Breast epithelium (tissue), 4 donors: ENCODE results near the gene LIPC. TPM values are rescaled to one million over a fixed set of nuclear protein-coding genes. Genes with fewer than 3 reads are reported as not detected.

Source experiments
- DNase-seq, 2 donors: peaks; one replicate each; pipeline ENCODE4 v3.0.0-alpha.2; 2019; ENCODE audit warnings: low spot score in 2 of 2
- H3K27ac ChIP-seq, 2 donors: fragments of 200-600 bp; sonication (generic) in 1 of 2; one replicate each; pipeline ENCODE4 v1.5.1; 2016 to 2019; ENCODE audit warnings: mild to moderate bottlenecking in 1 of 2
- H3K27me3 ChIP-seq, 2 donors: fragments of 200-600 bp; sonication (generic) in 1 of 2; one replicate each; pipeline versions ENCODE4 v1.5.1 to v1.6.0; 2017 to 2019; ENCODE audit warnings: control low read depth in 1 of 2, mild to moderate bottlenecking in 1 of 2
- H3K36me3 ChIP-seq: fragments of 200-600 bp; one replicate; pipeline ENCODE4 v1.5.1; 2019
- H3K4me1 ChIP-seq, 2 donors: fragments of 200-600 bp; sonication (generic); one replicate each; pipeline ENCODE4 v1.5.1; 2016 to 2019; ENCODE audit warnings: control low read depth in 1 of 2
- H3K4me3 ChIP-seq, 3 donors: fragments of 200-600 bp; sonication (generic); 1 replicate in 2 of 3; 2 replicates in 1 of 3; pipeline ENCODE4 v1.5.1; 2016 to 2019; ENCODE audit warnings: mild to moderate bottlenecking in 3 of 3, moderate library complexity in 2 of 3
- H3K9me3 ChIP-seq, 2 donors: fragments of 200-600 bp; sonication (generic) in 1 of 2; one replicate each; pipeline ENCODE4 v1.5.1; 2016 to 2019; ENCODE audit warnings: control low read depth in 1 of 2
- POLR2A ChIP-seq: fragments of 450-650 bp; IDR thresholded peaks from one replicate; pipeline ENCODE4 v1.6.1; 2016; ENCODE audit warnings: antibody characterized with exemption, mild to moderate bottlenecking, moderate library complexity
- POLR2AphosphoS5 ChIP-seq, 3 donors: sonication (generic); formaldehyde crosslinking; IDR thresholded peaks; one replicate each; pipeline ENCODE4 v1.6.1; 2017; ENCODE audit warnings: antibody characterized with exemption in 3 of 3
- intact Hi-C: fragments of 100-400 bp; cut with DNase I; formaldehyde crosslinking; loops from one replicate; pipeline ENCODE4 v1.15.1; 2023; ENCODE audit warnings: low total_unique reads
- total RNA-seq, 3 donors: library from RNA; depleted of rRNA; stranded (reverse); fragments of >200 nt; gene quantifications; one replicate each; pipeline ENCODE4 v1.1.0, GENCODE V29; 2016
- TF ChIP-seq, protein P1 (sequence below), 3 donors: fragments of 450-650 bp; IDR thresholded peaks; one replicate each; pipeline ENCODE4 v1.5.1; 2016 to 2017; ENCODE audit warnings: antibody characterized with exemption in 3 of 3, mild to moderate bottlenecking in 3 of 3, moderate library complexity in 3 of 3

The LIPC gene
- total RNA-seq, 3 donors from 2014 or later: 0.15 to 0.80 TPM; not detected in 1

DNA sequence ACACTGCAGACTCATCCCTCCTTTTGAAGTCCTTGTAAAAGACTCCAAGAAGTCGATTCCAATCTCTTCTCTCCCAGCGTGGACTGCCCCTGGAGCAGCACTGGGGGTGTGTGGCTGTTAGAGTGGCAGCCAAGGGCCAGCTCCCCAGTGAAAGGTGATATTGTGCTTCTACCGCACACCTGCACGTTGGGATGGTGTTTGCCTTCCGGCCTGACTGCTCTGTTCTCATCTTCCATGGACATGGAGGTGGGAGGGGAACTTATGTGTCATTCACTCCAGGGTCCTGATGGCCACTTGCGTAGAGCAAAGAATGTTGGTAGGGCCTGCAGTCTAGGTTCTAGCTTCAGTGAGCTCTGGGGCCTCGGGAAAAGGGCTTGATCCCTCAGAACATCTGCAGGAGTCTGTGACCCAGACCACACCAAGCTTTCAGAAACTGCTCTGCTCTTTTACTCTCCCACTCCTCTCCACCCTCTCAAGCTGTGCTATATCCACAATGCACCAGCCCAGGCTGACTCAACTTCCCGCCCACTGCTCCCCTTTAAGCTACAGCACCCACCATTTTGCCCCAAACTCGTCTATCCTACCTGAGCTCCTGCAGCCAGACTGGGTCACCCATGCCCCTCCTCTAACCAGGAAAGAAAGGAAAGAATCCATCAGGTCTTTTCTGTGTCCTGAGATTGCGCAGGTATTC, 31.3 kb downstream of the LIPC start:
- no peaks in the 10 kb centered on the region for H3K9me3 ChIP-seq
- intact Hi-C loops: no loop called here
- DNase-seq: no peak
- H3K36me3 ChIP-seq: no peaks in the 10 kb centered on the region
- no peaks in the 10 kb centered on the region for H3K27me3 ChIP-seq
- no peaks in the 10 kb centered on the region for H3K4me1 ChIP-seq
- TF ChIP-seq POLR2A (no peak), POLR2AphosphoS5 (IDR thresholded peaks at IDR 0.05) (no peak)
- TF ChIP-seq, protein P1, sequence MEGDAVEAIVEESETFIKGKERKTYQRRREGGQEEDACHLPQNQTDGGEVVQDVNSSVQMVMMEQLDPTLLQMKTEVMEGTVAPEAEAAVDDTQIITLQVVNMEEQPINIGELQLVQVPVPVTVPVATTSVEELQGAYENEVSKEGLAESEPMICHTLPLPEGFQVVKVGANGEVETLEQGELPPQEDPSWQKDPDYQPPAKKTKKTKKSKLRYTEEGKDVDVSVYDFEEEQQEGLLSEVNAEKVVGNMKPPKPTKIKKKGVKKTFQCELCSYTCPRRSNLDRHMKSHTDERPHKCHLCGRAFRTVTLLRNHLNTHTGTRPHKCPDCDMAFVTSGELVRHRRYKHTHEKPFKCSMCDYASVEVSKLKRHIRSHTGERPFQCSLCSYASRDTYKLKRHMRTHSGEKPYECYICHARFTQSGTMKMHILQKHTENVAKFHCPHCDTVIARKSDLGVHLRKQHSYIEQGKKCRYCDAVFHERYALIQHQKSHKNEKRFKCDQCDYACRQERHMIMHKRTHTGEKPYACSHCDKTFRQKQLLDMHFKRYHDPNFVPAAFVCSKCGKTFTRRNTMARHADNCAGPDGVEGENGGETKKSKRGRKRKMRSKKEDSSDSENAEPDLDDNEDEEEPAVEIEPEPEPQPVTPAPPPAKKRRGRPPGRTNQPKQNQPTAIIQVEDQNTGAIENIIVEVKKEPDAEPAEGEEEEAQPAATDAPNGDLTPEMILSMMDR (IDR thresholded peaks at IDR 0.05): no peak
- H3K27ac ChIP-seq: peak overlapping the region in 1 of 2 donors; percentile 33
- H3K4me3 ChIP-seq: no peak overlapping the region

DNA sequence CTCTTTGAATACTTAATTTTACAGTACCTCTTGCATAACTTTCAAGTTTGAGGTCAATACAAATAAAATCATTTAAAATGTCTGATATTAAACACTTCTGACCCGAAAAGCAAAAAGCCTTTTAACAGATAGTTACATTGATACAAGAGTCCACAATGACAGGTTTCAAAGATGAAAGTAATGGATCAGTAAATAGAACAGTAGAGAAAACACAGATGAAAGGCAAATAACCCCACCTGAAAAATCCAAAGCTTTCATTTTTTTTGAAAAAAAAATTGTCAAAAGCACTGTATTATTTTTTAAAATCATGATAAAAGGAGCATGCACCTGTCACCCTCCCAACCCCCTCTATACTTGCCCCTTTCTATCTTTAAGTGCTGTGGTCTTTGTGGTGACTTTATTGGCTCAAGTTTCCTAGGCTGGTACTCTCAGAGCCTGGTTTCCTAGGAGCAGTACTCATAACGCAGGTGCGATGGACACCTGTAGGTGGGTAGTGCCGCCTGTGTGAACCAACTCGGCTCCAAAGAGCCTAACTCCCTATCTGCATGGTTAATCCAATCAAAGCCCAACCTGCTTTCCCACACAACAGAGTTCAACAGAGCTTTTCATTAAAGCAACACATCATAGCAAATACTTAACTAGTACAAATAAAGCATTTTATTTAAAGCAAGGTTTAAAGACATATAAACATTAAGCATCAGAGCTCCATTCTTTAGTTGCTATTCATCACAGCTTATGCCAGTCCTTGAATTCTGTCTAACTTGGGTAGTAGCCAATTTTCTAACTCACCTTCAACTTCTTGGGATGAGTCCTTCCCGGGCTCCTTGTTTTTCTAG, 32.2 kb downstream of the LIPC start:
- H3K4me1 ChIP-seq: no peaks in the 10 kb centered on the region
- no peak for TF ChIP-seq POLR2AphosphoS5 (IDR thresholded peaks at IDR 0.05)
- TF ChIP-seq, protein P1 (IDR thresholded peaks at IDR 0.05): no peak
- no peak for TF ChIP-seq POLR2A
- H3K36me3 ChIP-seq: no peaks in the 10 kb centered on the region
- H3K27ac ChIP-seq: no peak overlapping the region
- intact Hi-C loops: no loop called here
- H3K9me3 ChIP-seq: no peaks in the 10 kb centered on the region
- H3K27me3 ChIP-seq: no peaks in the 10 kb centered on the region
- no peak for DNase-seq
- H3K4me3 ChIP-seq: no peak overlapping the region

DNA sequence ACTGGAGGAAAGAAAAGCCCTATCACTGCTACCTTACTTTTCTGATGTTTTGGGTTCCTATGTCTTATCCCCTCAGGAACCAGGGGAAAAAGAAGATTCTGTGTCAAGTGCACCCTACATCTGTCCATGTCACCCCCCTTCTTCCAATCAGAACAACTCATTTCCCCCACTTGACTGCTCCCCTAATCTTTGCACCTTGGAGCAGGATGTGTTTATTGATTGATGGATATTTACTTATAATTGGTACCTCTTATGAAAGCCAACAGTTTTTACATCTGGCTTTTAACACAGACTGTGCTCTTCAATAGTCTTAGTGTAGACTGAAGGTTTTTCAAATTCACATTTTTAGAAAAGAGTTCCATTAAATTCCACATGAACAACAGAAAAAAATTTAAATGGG, 33.3 kb downstream of the LIPC start:
- intact Hi-C loops: no loop called here
- Histone ChIP-seq H3K36me3 (no peaks in the 10 kb centered on the region), H3K27ac (no peak overlapping the region), H3K4me3 (no peak overlapping the region), H3K27me3 (no peaks in the 10 kb centered on the region), H3K4me1 (no peaks in the 10 kb centered on the region), H3K9me3 (no peaks in the 10 kb centered on the region)
- TF ChIP-seq POLR2AphosphoS5 (IDR thresholded peaks at IDR 0.05) (no peak), POLR2A (no peak)
- TF ChIP-seq, protein P1 (IDR thresholded peaks at IDR 0.05): no peak
- DNase-seq: no peak

DNA sequence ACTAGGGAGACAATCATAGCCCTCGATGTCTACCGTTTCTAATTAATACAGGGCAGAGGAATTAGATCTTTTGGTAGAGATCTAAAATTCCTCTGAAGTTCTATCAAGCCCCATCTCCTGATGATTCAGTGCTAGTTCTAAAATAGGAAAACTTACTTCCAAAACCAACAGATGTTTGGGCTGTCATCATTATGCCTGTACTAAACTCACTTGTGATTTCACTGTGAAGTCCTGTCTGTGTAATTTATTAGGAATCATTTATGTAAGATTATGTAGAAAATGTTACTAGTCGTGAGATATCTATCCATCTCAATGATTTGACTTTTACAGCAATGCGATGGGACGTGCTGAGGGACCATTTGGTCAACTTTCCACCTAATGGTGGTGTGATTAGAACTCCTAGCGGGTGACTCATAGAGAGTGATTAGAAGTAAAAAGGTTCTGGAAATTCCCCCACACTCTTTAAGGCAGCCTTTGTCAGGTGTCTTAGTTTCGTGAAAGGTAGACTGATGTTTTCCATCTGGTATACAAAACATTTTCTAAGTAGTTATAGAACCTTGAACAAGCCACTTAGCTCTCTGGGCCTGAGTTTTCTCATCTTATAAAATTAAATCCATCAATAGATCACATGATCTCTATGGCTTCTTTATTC, 34.2 kb downstream of the LIPC start:
- no peak overlapping the region for H3K27ac ChIP-seq
- H3K9me3 ChIP-seq: no peaks in the 10 kb centered on the region
- no peaks in the 10 kb centered on the region for H3K4me1 ChIP-seq
- intact Hi-C loops: no loop called here
- no peak overlapping the region for H3K4me3 ChIP-seq
- H3K27me3 ChIP-seq: no peaks in the 10 kb centered on the region
- TF ChIP-seq, protein P1 (IDR thresholded peaks at IDR 0.05): no peak
- DNase-seq: no peak
- H3K36me3 ChIP-seq: no peaks in the 10 kb centered on the region

DNA sequence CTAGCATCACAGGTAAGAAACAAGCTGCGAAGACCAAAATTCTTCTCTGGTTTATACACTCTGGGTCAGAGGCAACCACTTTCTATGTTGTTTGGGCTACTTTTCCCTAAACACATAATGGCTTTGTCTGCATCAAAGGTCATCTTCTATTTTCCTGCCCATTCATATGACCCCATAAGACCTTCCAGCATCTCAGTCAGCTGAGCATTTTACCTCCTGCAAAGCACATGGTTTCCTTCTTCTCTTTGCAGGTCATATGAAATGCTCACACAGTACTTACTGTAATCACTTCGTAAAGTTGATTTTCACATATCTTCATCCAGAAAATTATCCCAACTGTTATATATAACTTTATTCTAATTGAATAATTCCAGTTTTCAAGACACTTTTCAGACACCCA, 34.8 kb downstream of the LIPC start:
- Histone ChIP-seq H3K27me3 (no peaks in the 10 kb centered on the region), H3K27ac (no peak overlapping the region), H3K36me3 (no peaks in the 10 kb centered on the region), H3K4me3 (no peak overlapping the region), H3K4me1 (no peaks in the 10 kb centered on the region), H3K9me3 (no peaks in the 10 kb centered on the region)
- DNase-seq: no peak
- intact Hi-C loops: no loop called here
- no peak for TF ChIP-seq POLR2A
- no peak for TF ChIP-seq POLR2AphosphoS5 (IDR thresholded peaks at IDR 0.05)
- TF ChIP-seq, protein P1 (IDR thresholded peaks at IDR 0.05): no peak
